Measurements from ENCODE around the gene STN1.

STN1 gene

GRCh38 chr10:103949728-103950127, 31.7 kb upstream of the STN1 start:
- Histone ChIP-seq H2AK5ac (ENCODE audit: low read length) (no peak overlapping the region), H3K27me3 (ENCODE audit: insufficient read depth, low read length) (no peaks in the 10 kb centered on the region), H3K14ac (ENCODE audit: low read length) (no peak overlapping the region), H3K4me2 (ENCODE audit: low read length) (no peak overlapping the region), H2BK120ac (ENCODE audit: insufficient read depth, low read length, poor library complexity) (no peak overlapping the region), H3K9ac (ENCODE audit: low read length) (no peak overlapping the region), H2AFZ (ENCODE audit: insufficient read depth, low read length, poor library complexity) (no peak overlapping the region), H3K9me3 (ENCODE audit: insufficient read depth, low read depth, low read length) (no peaks in the 10 kb centered on the region), H4K8ac (ENCODE audit: low read depth, low read length) (no peak overlapping the region), H3K36me3 (ENCODE audit: control insufficient read depth in 1 of 2, insufficient read depth in 2 of 2, low read length in 2 of 2) (no peaks in the 10 kb centered on the region), H3K4ac (ENCODE audit: low read depth, low read length) (no peak overlapping the region), H2BK5ac (ENCODE audit: low read depth, low read length, poor library complexity) (no peak overlapping the region), H3K79me1 (ENCODE audit: low read length) (no peaks in the 10 kb centered on the region), H3K4me1 (ENCODE audit: control insufficient read depth in 1 of 2, insufficient read depth in 2 of 2, low read length in 2 of 2) (no peaks in the 10 kb centered on the region), H4K12ac (ENCODE audit: low read depth, low read length) (no peak overlapping the region), H3K4me3 (ENCODE audit: low read depth, low read length) (no peak overlapping the region), H3K79me2 (ENCODE audit: control insufficient read depth, insufficient read depth, low read length, poor library complexity) (no peaks in the 10 kb centered on the region), H4K91ac (ENCODE audit: low read depth, low read length) (no peak overlapping the region), H2BK12ac (ENCODE audit: low read length) (no peak overlapping the region), H3K23ac (ENCODE audit: low read length) (no peak overlapping the region), H3K27ac (ENCODE audit: low read depth, low read length) (no peak overlapping the region), H3K18ac (ENCODE audit: low read length) (no peak overlapping the region)
- no peak for DNase-seq
- no CpG with 5 or more reads among the region's 4 CpGs for WGBS (ENCODE audit: extremely low coverage, insufficient coverage, insufficient read length)

GRCh38 chr10:103947799-103948516, 30.0 kb upstream of the STN1 start:
- no peaks in the 10 kb centered on the region for H3K79me1 ChIP-seq (ENCODE audit: low read length)
- no peak overlapping the region for H4K8ac ChIP-seq (ENCODE audit: low read depth, low read length)
- no peak overlapping the region for H3K4me3 ChIP-seq (ENCODE audit: low read depth, low read length)
- no peak overlapping the region for H3K27ac ChIP-seq (ENCODE audit: low read depth, low read length)
- no peak overlapping the region for H2BK12ac ChIP-seq (ENCODE audit: low read length)
- H2BK5ac ChIP-seq (ENCODE audit: low read depth, low read length, poor library complexity) = no peak overlapping the region
- WGBS (ENCODE audit: extremely low coverage, insufficient coverage, insufficient read length) = no CpG with 5 or more reads among the region's 3 CpGs
- H2BK120ac ChIP-seq (ENCODE audit: insufficient read depth, low read length, poor library complexity) = no peak overlapping the region
- no peak overlapping the region for H3K4me2 ChIP-seq (ENCODE audit: low read length)
- H3K18ac ChIP-seq (ENCODE audit: low read length) = no peak overlapping the region
- H3K4me1 ChIP-seq (ENCODE audit: control insufficient read depth in 1 of 2, insufficient read depth in 2 of 2, low read length in 2 of 2) = no peaks in the 10 kb centered on the region
- no peak overlapping the region for H3K4ac ChIP-seq (ENCODE audit: low read depth, low read length)
- no peak for DNase-seq
- no peaks in the 10 kb centered on the region for H3K79me2 ChIP-seq (ENCODE audit: control insufficient read depth, insufficient read depth, low read length, poor library complexity)
- no peak overlapping the region for H2AFZ ChIP-seq (ENCODE audit: insufficient read depth, low read length, poor library complexity)
- no peaks in the 10 kb centered on the region for H3K27me3 ChIP-seq (ENCODE audit: insufficient read depth, low read length)
- H4K91ac ChIP-seq (ENCODE audit: low read depth, low read length) = no peak overlapping the region
- no peak overlapping the region for H4K12ac ChIP-seq (ENCODE audit: low read depth, low read length)
- H3K9me3 ChIP-seq (ENCODE audit: insufficient read depth, low read depth, low read length) = no peaks in the 10 kb centered on the region
- no peak overlapping the region for H3K14ac ChIP-seq (ENCODE audit: low read length)
- no peak overlapping the region for H3K23ac ChIP-seq (ENCODE audit: low read length)
- no peak overlapping the region for H2AK5ac ChIP-seq (ENCODE audit: low read length)
- H3K36me3 ChIP-seq (ENCODE audit: control insufficient read depth in 1 of 2, insufficient read depth in 2 of 2, low read length in 2 of 2) = no peaks in the 10 kb centered on the region
- H3K9ac ChIP-seq (ENCODE audit: low read length) = no peak overlapping the region

GRCh38 chr10:103942866-103943265, 24.9 kb upstream of the STN1 start:
- no peak overlapping the region for H3K18ac ChIP-seq (ENCODE audit: low read length)
- H3K79me2 ChIP-seq (ENCODE audit: control insufficient read depth, insufficient read depth, low read length, poor library complexity) = no peaks in the 10 kb centered on the region
- no peak overlapping the region for H3K27ac ChIP-seq (ENCODE audit: low read depth, low read length)
- H4K91ac ChIP-seq (ENCODE audit: low read depth, low read length) = no peak overlapping the region
- H3K36me3 ChIP-seq (ENCODE audit: control insufficient read depth in 1 of 2, insufficient read depth in 2 of 2, low read length in 2 of 2) = no peaks in the 10 kb centered on the region
- H3K23ac ChIP-seq (ENCODE audit: low read length) = no peak overlapping the region
- no CpG with 5 or more reads among the region's 2 CpGs for WGBS (ENCODE audit: extremely low coverage, insufficient coverage, insufficient read length)
- no peak overlapping the region for H3K4me3 ChIP-seq (ENCODE audit: low read depth, low read length)
- H2AFZ ChIP-seq (ENCODE audit: insufficient read depth, low read length, poor library complexity) = no peak overlapping the region
- H3K4ac ChIP-seq (ENCODE audit: low read depth, low read length) = no peak overlapping the region
- H2BK120ac ChIP-seq (ENCODE audit: insufficient read depth, low read length, poor library complexity) = no peak overlapping the region
- no peak overlapping the region for H3K9ac ChIP-seq (ENCODE audit: low read length)
- no peaks in the 10 kb centered on the region for H3K9me3 ChIP-seq (ENCODE audit: insufficient read depth, low read depth, low read length)
- no peak overlapping the region for H2AK5ac ChIP-seq (ENCODE audit: low read length)
- no peak overlapping the region for H2BK5ac ChIP-seq (ENCODE audit: low read depth, low read length, poor library complexity)
- no peak overlapping the region for H3K14ac ChIP-seq (ENCODE audit: low read length)
- DNase-seq = no peak
- H3K27me3 ChIP-seq (ENCODE audit: insufficient read depth, low read length) = no peaks in the 10 kb centered on the region
- H2BK12ac ChIP-seq (ENCODE audit: low read length) = no peak overlapping the region
- no peak overlapping the region for H4K8ac ChIP-seq (ENCODE audit: low read depth, low read length)
- no peak overlapping the region for H3K4me2 ChIP-seq (ENCODE audit: low read length)
- no peak overlapping the region for H4K12ac ChIP-seq (ENCODE audit: low read depth, low read length)
- no peaks in the 10 kb centered on the region for H3K4me1 ChIP-seq (ENCODE audit: control insufficient read depth in 1 of 2, insufficient read depth in 2 of 2, low read length in 2 of 2)
- H3K79me1 ChIP-seq (ENCODE audit: low read length) = no peaks in the 10 kb centered on the region

- no peak overlapping the region for H4K12ac ChIP-seq (ENCODE audit: low read depth, low read length)
- H3K79me2 ChIP-seq (ENCODE audit: control insufficient read depth, insufficient read depth, low read length, poor library complexity) = no peaks in the 10 kb centered on the region
- H3K9ac ChIP-seq (ENCODE audit: low read length) = no peak overlapping the region
- H3K23ac ChIP-seq (ENCODE audit: low read length) = no peak overlapping the region
- no peak overlapping the region for H2BK120ac ChIP-seq (ENCODE audit: insufficient read depth, low read length, poor library complexity)
- no peak overlapping the region for H2BK12ac ChIP-seq (ENCODE audit: low read length)
- no peaks in the 10 kb centered on the region for H3K27me3 ChIP-seq (ENCODE audit: insufficient read depth, low read length)
- H3K9me3 ChIP-seq (ENCODE audit: insufficient read depth, low read depth, low read length) = no peaks in the 10 kb centered on the region
- H3K14ac ChIP-seq (ENCODE audit: low read length) = no peak overlapping the region
- no peaks in the 10 kb centered on the region for H3K36me3 ChIP-seq (ENCODE audit: control insufficient read depth in 1 of 2, insufficient read depth in 2 of 2, low read length in 2 of 2)
- no peak overlapping the region for H4K8ac ChIP-seq (ENCODE audit: low read depth, low read length)
- WGBS (ENCODE audit: extremely low coverage, insufficient coverage, insufficient read length) = no CpG with 5 or more reads among the region's 2 CpGs
- no peak overlapping the region for H2AK5ac ChIP-seq (ENCODE audit: low read length)
- no peak overlapping the region for H3K4me2 ChIP-seq (ENCODE audit: low read length)
- H3K18ac ChIP-seq (ENCODE audit: low read length) = no peak overlapping the region
- no peak overlapping the region for H3K4me3 ChIP-seq (ENCODE audit: low read depth, low read length)
- no peak overlapping the region for H3K4ac ChIP-seq (ENCODE audit: low read depth, low read length)
- H3K79me1 ChIP-seq (ENCODE audit: low read length) = no peaks in the 10 kb centered on the region
- no peak overlapping the region for H2AFZ ChIP-seq (ENCODE audit: insufficient read depth, low read length, poor library complexity)
- no peak overlapping the region for H3K27ac ChIP-seq (ENCODE audit: low read depth, low read length)
- H4K91ac ChIP-seq (ENCODE audit: low read depth, low read length) = no peak overlapping the region
- DNase-seq = no peak
- H2BK5ac ChIP-seq (ENCODE audit: low read depth, low read length, poor library complexity) = no peak overlapping the region
- no peaks in the 10 kb centered on the region for H3K4me1 ChIP-seq (ENCODE audit: control insufficient read depth in 1 of 2, insufficient read depth in 2 of 2, low read length in 2 of 2)
These were observed 23.8 kb upstream of the STN1 start for GRCh38 chr10:103941801-103942200.
